ENCODE measurements around the gene PPM1D.

The PPM1D gene

DNA sequence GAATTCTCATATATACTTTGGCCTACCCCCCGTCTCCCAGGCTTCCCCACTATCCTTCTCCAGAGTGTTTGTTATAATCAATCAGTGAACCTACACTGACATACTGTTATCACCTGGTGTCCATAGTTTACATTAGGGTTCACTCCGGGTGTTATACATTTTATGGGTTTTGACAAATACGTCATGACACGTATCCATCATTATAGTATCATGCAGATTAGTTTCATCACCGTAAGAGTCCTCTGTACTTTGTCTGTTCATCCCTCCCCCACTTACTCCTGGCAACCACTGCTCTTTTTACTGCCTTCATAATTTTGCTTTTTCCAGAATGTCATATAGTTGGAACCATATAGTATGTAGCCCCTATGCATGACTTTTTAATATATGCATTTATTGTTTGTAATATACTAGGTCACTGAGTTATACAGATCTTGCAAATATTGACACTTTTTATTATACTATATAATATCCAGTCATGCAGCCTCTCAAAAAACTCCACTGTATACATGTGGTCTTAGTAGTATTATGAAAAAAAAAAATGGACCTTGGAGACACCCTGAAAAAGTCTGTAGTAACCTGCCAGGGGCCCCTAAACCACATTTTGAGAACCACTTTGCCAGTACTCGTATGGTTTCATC is 28.4 kb downstream of the PPM1D start:
- CTCF ChIA-PET, result interaction anchor here (1.7 kb wide), 1 partner anchor 10 kb away, joined by 6 read pairs; no protein-coding TSS in a partner anchor

DNA sequence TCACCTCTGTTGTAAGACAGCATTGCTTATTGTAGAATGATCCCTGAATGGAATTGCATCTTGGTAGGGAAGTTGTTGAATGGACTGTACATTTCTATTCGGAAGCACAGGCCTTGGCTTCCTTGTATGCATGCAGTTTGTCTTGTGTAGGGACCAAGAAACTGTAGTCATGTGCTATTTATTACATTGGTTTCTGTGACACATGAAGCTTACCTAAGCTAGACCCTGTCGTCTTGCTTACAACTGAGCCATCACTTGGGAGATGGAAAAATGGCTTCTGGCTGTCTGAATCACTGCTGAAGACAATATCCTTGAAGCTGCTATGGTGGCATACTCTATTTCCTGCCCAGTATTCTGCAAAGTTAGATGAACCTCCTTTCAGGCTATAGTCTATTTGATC is 29.1 kb downstream of the PPM1D start:
- no peak for TF ChIP-seq HDGF (IDR thresholded peaks at IDR 0.05; ENCODE audit: borderline replicate concordance)
- TF ChIP-seq ELF4 (IDR thresholded peaks at IDR 0.05), result no peak
- TF ChIP-seq L3MBTL2 (conservative IDR thresholded peaks at IDR 0.05), result no peak
- DNase-seq (ENCODE audit: extremely low spot score), result no peak
- ChIA-PET CTCF (interaction anchor here (1.7 kb wide), 1 partner anchor 9 kb away, joined by 6 read pairs; no protein-coding TSS in a partner anchor), POLR2A (interaction anchor here (1.5 kb wide), 1 partner anchor 30 kb away, joined by 4 read pairs; the partner anchor contains the start of gene PPM1D)

More for the DNA sequence above, 28.4 kb downstream of the PPM1D start:
- TF ChIP-seq FOXK2 (IDR thresholded peaks at IDR 0.05), result no peak
- TF ChIP-seq HDGF (IDR thresholded peaks at IDR 0.05; ENCODE audit: borderline replicate concordance), result no peak
- TF ChIP-seq ELF4 (IDR thresholded peaks at IDR 0.05), result no peak
- TF ChIP-seq TARDBP (IDR thresholded peaks at IDR 0.05), result no peak
- DNase-seq (ENCODE audit: extremely low spot score), result no peak
- POLR2A ChIA-PET, result interaction anchor here (1.5 kb wide), 1 partner anchor 29 kb away, joined by 4 read pairs; the partner anchor contains the start of gene PPM1D

DNA sequence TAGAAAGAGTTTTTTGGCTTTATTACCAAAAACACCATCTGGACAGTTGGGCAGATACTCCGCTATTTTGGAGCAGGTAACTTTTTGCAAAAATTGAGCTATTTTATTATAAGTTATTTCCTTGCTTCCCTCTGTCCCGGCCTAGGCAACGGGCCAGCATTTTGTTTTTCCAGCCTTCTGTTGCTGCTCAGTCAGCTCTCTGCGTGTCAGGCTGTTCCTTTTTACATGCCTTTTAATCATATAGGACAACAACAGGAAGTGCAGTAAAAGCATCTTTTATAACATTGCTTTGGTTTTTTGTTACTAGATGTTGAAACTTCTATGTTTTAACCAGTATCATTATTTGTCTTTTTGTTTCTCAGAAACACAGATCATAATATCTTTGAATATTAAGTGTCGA is 30.4 kb downstream of the PPM1D start:
- CTCF ChIA-PET, result interaction anchor here (1.7 kb wide), 1 partner anchor 8 kb away, joined by 6 read pairs; no protein-coding TSS in a partner anchor
- DNase-seq (ENCODE audit: extremely low spot score), result no peak
- no peak for TF ChIP-seq NFRKB (IDR thresholded peaks at IDR 0.05)
- no peak for TF ChIP-seq HDGF (IDR thresholded peaks at IDR 0.05; ENCODE audit: borderline replicate concordance)
- no peak for TF ChIP-seq FOXM1 (IDR thresholded peaks at IDR 0.05; ENCODE audit: borderline replicate concordance)
- POLR2A ChIA-PET, result interaction anchor here (1.4 kb wide), 1 partner anchor 31 kb away, joined by 11 read pairs; the partner anchor contains the start of gene PPM1D

DNA sequence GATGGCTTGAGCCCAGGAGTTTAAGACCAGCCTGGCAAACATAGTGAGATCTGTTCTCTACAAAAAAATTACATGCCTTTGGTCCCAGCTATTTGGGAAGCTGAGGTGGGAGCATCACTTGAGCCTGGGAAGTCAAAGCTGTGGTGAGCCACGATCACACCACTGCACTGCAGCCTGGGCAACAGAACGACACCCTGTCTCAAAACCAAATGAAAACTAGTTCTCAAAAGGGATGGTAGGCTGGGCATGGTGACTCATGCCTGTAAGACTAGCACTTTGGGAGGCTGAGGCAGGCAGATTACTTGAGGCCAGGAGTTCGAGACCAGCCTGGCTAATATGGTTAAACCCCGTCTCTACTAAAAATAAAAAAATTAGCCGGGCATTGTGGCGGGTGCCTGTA is 31.1 kb downstream of the PPM1D start:
- DNase-seq (ENCODE audit: extremely low spot score), result no peak
- TF ChIP-seq BHLHE40 (IDR thresholded peaks at IDR 0.05; ENCODE audit: borderline replicate concordance) (no peak), SP1 (IDR thresholded peaks at IDR 0.05) (no peak), FOXA1 (IDR thresholded peaks at IDR 0.05) (no peak), FOXK2 (IDR thresholded peaks at IDR 0.05) (no peak), LEF1 (IDR thresholded peaks at IDR 0.05; ENCODE audit: borderline replicate concordance) (no peak), ARNT (IDR thresholded peaks at IDR 0.05) (no peak), CTBP1 (IDR thresholded peaks at IDR 0.05; ENCODE audit: borderline replicate concordance) (no peak), SUZ12 (IDR thresholded peaks at IDR 0.05) (no peak), HDGF (IDR thresholded peaks at IDR 0.05; ENCODE audit: borderline replicate concordance) (no peak), TARDBP (IDR thresholded peaks at IDR 0.05) (no peak), L3MBTL2 (conservative IDR thresholded peaks at IDR 0.05) (no peak), FOXM1 (IDR thresholded peaks at IDR 0.05; ENCODE audit: borderline replicate concordance) (no peak), NFRKB (IDR thresholded peaks at IDR 0.05) (no peak), ELF4 (IDR thresholded peaks at IDR 0.05) (no peak), ZNF384 (IDR thresholded peaks at IDR 0.05) (no peak)
- TF ChIP-seq, protein P1, sequence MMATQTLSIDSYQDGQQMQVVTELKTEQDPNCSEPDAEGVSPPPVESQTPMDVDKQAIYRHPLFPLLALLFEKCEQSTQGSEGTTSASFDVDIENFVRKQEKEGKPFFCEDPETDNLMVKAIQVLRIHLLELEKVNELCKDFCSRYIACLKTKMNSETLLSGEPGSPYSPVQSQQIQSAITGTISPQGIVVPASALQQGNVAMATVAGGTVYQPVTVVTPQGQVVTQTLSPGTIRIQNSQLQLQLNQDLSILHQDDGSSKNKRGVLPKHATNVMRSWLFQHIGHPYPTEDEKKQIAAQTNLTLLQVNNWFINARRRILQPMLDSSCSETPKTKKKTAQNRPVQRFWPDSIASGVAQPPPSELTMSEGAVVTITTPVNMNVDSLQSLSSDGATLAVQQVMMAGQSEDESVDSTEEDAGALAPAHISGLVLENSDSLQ (IDR thresholded peaks at IDR 0.05), result no peak
- POLR2A ChIA-PET, result interaction anchor here (0.7 to 1.4 kb wide), 2 partner anchors 15 to 31 kb away, joined by 3 to 11 read pairs; partner anchors contain the start of gene PPM1D
- CTCF ChIA-PET, result no interaction called here

DNA sequence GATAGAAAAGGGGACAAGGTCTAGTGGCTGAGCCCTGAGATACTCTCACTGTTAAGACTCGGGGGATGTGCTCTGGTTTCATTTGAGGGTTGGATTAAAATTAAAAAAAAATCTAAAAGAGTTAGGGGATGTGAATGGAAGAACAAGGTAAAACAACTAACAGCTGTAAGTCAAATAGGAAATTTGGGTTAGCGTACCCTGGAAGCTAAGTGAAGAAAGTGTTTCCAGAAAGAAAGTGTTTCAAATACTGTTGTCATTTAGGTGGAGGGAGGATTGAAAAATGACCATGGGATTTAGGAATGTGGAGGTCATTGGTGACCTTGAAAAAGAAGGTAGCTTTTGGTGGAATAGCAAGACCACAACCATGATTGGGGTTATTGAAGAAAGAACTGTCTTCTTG is 37.7 kb downstream of the PPM1D start:
- ChIA-PET CTCF (interaction anchor here (0.6 to 1.1 kb wide), 8 partner anchors 8 to 477 kb away, joined by 3 to 9 read pairs (median 4); no protein-coding TSS in a partner anchor), POLR2A (interaction anchor here (0.6 to 1.8 kb wide), 4 partner anchors 36 to 111 kb away, joined by 3 to 8 read pairs (median 4); partner anchors contain the start of genes APPBP2 and PPM1D)
- no peak for DNase-seq (ENCODE audit: extremely low spot score)
- TF ChIP-seq FOXK2 (IDR thresholded peaks at IDR 0.05) (no peak), NFRKB (IDR thresholded peaks at IDR 0.05) (no peak), ELF4 (IDR thresholded peaks at IDR 0.05) (no peak), LEF1 (IDR thresholded peaks at IDR 0.05; ENCODE audit: borderline replicate concordance) (no peak)

DNA sequence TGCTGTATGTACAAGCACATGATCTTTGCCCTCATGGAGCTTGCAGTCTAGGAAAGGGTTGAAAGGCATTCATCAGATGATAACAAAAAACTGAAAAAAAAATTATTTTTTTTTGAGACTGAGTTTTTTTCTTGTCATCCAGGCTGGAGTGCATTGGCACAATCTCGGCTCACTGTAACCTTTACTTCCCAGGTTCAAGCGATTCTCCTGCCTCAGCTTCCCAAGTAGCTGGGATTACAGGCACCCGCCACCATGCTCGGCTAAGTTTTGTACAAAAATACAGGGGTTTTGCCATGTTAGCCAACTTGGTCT is 39.0 kb downstream of the PPM1D start:
- DNase-seq (ENCODE audit: extremely low spot score), result no peak
- POLR2A ChIA-PET, result interaction anchor here (1.1 kb wide), 1 partner anchor 38 kb away, joined by 3 read pairs; no protein-coding TSS in a partner anchor
- TF ChIP-seq BHLHE40 (IDR thresholded peaks at IDR 0.05; ENCODE audit: borderline replicate concordance), result no peak
- TF ChIP-seq FOXM1 (IDR thresholded peaks at IDR 0.05; ENCODE audit: borderline replicate concordance), result no peak
- no peak for TF ChIP-seq HDGF (IDR thresholded peaks at IDR 0.05; ENCODE audit: borderline replicate concordance)
- TF ChIP-seq LEF1 (IDR thresholded peaks at IDR 0.05; ENCODE audit: borderline replicate concordance), result no peak
- TF ChIP-seq, protein P1 (IDR thresholded peaks at IDR 0.05), result no peak
- TF ChIP-seq CTBP1 (IDR thresholded peaks at IDR 0.05; ENCODE audit: borderline replicate concordance), result no peak
- TF ChIP-seq TARDBP (IDR thresholded peaks at IDR 0.05), result no peak
- TF ChIP-seq L3MBTL2 (conservative IDR thresholded peaks at IDR 0.05), result no peak
- no peak for TF ChIP-seq FOXA1 (IDR thresholded peaks at IDR 0.05)
- no peak for TF ChIP-seq NFRKB (IDR thresholded peaks at IDR 0.05)
- TF ChIP-seq ARNT (IDR thresholded peaks at IDR 0.05), result no peak
- no peak for TF ChIP-seq ZNF384 (IDR thresholded peaks at IDR 0.05)
- TF ChIP-seq ELF4 (IDR thresholded peaks at IDR 0.05), result no peak
- no peak for TF ChIP-seq FOXK2 (IDR thresholded peaks at IDR 0.05)
- TF ChIP-seq SP1 (IDR thresholded peaks at IDR 0.05), result no peak
- TF ChIP-seq SUZ12 (IDR thresholded peaks at IDR 0.05), result no peak
- CTCF ChIA-PET, result no interaction called here

DNA sequence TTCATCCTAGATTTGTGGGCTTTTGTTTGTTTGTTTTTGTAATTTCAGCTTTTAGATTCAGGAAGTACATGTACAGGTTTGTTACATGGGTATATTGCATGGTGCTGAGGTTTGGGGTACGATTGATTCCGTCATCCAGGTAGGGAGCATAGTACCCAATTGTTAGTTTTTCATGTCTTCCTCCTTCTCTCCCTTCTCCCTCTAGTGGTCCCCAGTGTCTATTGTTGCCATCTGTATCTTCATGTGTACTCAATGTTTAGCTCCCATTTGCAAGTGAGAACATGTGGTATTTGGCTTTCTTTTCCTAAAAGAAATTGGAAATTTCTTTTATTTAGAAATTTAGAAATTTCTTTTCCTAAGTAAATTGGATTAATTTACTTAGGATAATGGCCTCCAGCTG is 40.5 kb downstream of the PPM1D start:
- ChIA-PET CTCF (interaction anchor here (0.6 to 2.1 kb wide), 10 partner anchors 10 to 469 kb away, joined by 3 to 11 read pairs (median 5); partner anchors contain the start of gene APPBP2), POLR2A (interaction anchor here (0.9 kb wide), 2 partner anchors 41 to 42 kb away, joined by 3 read pairs; partner anchors contain the start of gene PPM1D)
- TF ChIP-seq, protein P1 (IDR thresholded peaks at IDR 0.05), result no peak
- TF ChIP-seq SUZ12 (IDR thresholded peaks at IDR 0.05) (no peak), TARDBP (IDR thresholded peaks at IDR 0.05) (no peak), FOXA1 (IDR thresholded peaks at IDR 0.05) (no peak), FOXM1 (IDR thresholded peaks at IDR 0.05; ENCODE audit: borderline replicate concordance) (no peak), ARNT (IDR thresholded peaks at IDR 0.05) (no peak), L3MBTL2 (conservative IDR thresholded peaks at IDR 0.05) (no peak), SP1 (IDR thresholded peaks at IDR 0.05) (no peak), HDGF (IDR thresholded peaks at IDR 0.05; ENCODE audit: borderline replicate concordance) (no peak), LEF1 (IDR thresholded peaks at IDR 0.05; ENCODE audit: borderline replicate concordance) (no peak), ZNF384 (IDR thresholded peaks at IDR 0.05) (no peak), ELF4 (IDR thresholded peaks at IDR 0.05) (no peak), CTBP1 (IDR thresholded peaks at IDR 0.05; ENCODE audit: borderline replicate concordance) (no peak; the same call in 1 of the 2 replicates)
- DNase-seq (ENCODE audit: extremely low spot score), result no peak
